HG02870 (cell line): ENCODE results near the gene BEND5.

Experiments
- ATAC-seq: cut with Tn5 transposase; IDR thresholded peaks from one replicate; pipeline ENCODE4 v1.9.1; 2021; ENCODE audit warnings: mild to moderate bottlenecking, moderate library complexity; ENCODE audit not compliant: unreplicated experiment

The BEND5 gene

GRCh38 chr1:48765335-48765734, 11.4 kb downstream of the BEND5 start:
- no peak for ATAC-seq

- ATAC-seq: no peak
Observed at GRCh38 chr1:48761986-48762385, 14.7 kb downstream of the BEND5 start.

GRCh38 chr1:48761411-48761810, 15.3 kb downstream of the BEND5 start:
- ATAC-seq: no peak

- no peak for ATAC-seq
Observed at GRCh38 chr1:48760857-48761256, 15.8 kb downstream of the BEND5 start.

- ATAC-seq: no peak
Observed at GRCh38 chr1:48758976-48759375, 17.7 kb downstream of the BEND5 start.

GRCh38 chr1:48757363-48757762, 19.3 kb downstream of the BEND5 start:
- ATAC-seq: peak; percentile 38

- ATAC-seq: peak; percentile 59
Observed at GRCh38 chr1:48756683-48757316, 19.9 kb downstream of the BEND5 start.

- ATAC-seq: no peak
Observed at GRCh38 chr1:48753293-48753692, 23.4 kb downstream of the BEND5 start.

GRCh38 chr1:48750109-48750508, 26.6 kb downstream of the BEND5 start:
- ATAC-seq: peak; percentile 91

- ATAC-seq: no peak
Observed at GRCh38 chr1:48749068-48749467, 27.6 kb downstream of the BEND5 start.

GRCh38 chr1:48746906-48747305, 29.8 kb downstream of the BEND5 start:
- no peak for ATAC-seq

- ATAC-seq: no peak
Observed at GRCh38 chr1:48744032-48744431, 32.7 kb downstream of the BEND5 start.

GRCh38 chr1:48743480-48743879, 33.2 kb downstream of the BEND5 start:
- ATAC-seq: no peak

- ATAC-seq: no peak
Observed at GRCh38 chr1:48741380-48741779, 35.3 kb downstream of the BEND5 start.

- ATAC-seq: no peak
Observed at GRCh38 chr1:48740621-48741020, 36.1 kb downstream of the BEND5 start.

GRCh38 chr1:48739091-48739490, 37.6 kb downstream of the BEND5 start:
- ATAC-seq: no peak

- ATAC-seq: no peak
Observed at GRCh38 chr1:48738356-48738755, 38.3 kb downstream of the BEND5 start.

GRCh38 chr1:48735796-48736195, 40.9 kb downstream of the BEND5 start:
- ATAC-seq: no peak

- peak; percentile 89 for ATAC-seq
Observed at GRCh38 chr1:48730164-48730910, 46.4 kb downstream of the BEND5 start.

GRCh38 chr1:48728584-48728983, 48.1 kb downstream of the BEND5 start:
- no peak for ATAC-seq

- no peak for ATAC-seq
Observed at GRCh38 chr1:48726557-48727215, 50.0 kb downstream of the BEND5 start.

GRCh38 chr1:48726139-48726538, 50.6 kb downstream of the BEND5 start:
- ATAC-seq: no peak
